Measurements from ENCODE around the gene NR2E3.
A peak's percentile ranks its signal among the peaks of the same experiment; 100 is the strongest.

The NR2E3 gene

DNA sequence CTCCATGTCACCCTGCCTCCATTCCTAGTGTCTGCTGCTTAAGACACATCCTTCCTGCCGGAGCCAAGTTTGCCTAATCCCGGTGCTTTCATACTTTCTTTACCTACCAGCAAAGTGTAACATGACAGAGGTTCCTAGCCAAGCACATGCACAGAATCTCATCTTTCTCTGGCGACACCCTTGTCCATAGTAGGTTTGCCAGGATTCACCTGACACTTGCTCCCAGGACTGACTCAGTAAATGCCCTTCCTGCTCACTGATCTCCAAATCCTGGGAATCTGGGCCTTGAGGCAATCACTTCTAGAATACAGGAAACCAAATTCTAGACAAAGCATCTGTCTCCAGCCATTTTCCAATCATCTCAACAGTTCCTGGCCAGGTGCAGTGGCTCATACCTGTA lies 10.2 kb upstream of the NR2E3 start:
- DNase-seq (ENCODE audit: extremely low spot score) = no peak
- ChIA-PET POLR2A (no interaction called here), CTCF (interaction anchor here (0.6 to 3.6 kb wide), 4 partner anchors 9 to 906 kb away, joined by 5 to 16 read pairs (median 8); no protein-coding TSS in a partner anchor)
- TF ChIP-seq TARDBP (IDR thresholded peaks at IDR 0.05) (no peak), L3MBTL2 (conservative IDR thresholded peaks at IDR 0.05) (no peak), HDGF (IDR thresholded peaks at IDR 0.05; ENCODE audit: borderline replicate concordance) (no peak)

- POLR2A ChIA-PET = no interaction called here
- TF ChIP-seq PKNOX1 (IDR thresholded peaks at IDR 0.05) (peak; percentile 33; the same call in 1 of the 2 replicates), BHLHE40 (IDR thresholded peaks at IDR 0.05; ENCODE audit: borderline replicate concordance) (no peak)
- CTCF ChIA-PET = interaction anchor here (0.6 to 3.6 kb wide), 11 partner anchors 10 to 942 kb away, joined by 3 to 20 read pairs (median 5); no protein-coding TSS in a partner anchor
- DNase-seq (ENCODE audit: extremely low spot score) = peak; percentile 65
These were observed 9.3 kb upstream of the NR2E3 start for GRCh38 chr15:71800835-71801745.

GRCh38 chr15:71801935-71802655 lies 8.3 kb upstream of the NR2E3 start:
- TF ChIP-seq CTBP1 (IDR thresholded peaks at IDR 0.05; ENCODE audit: borderline replicate concordance) = no peak
- no peak for TF ChIP-seq ELF4 (IDR thresholded peaks at IDR 0.05)
- TF ChIP-seq FOXM1 (IDR thresholded peaks at IDR 0.05; ENCODE audit: borderline replicate concordance) = no peak
- no peak for TF ChIP-seq HDGF (IDR thresholded peaks at IDR 0.05; ENCODE audit: borderline replicate concordance)
- no peak for TF ChIP-seq LEF1 (IDR thresholded peaks at IDR 0.05; ENCODE audit: borderline replicate concordance)
- TF ChIP-seq L3MBTL2 (conservative IDR thresholded peaks at IDR 0.05) = no peak
- no peak for TF ChIP-seq TARDBP (IDR thresholded peaks at IDR 0.05)
- TF ChIP-seq FOXK2 (IDR thresholded peaks at IDR 0.05) = no peak
- TF ChIP-seq NFRKB (IDR thresholded peaks at IDR 0.05) = no peak
- no peak for TF ChIP-seq ARNT (IDR thresholded peaks at IDR 0.05)
- no peak for TF ChIP-seq ZNF384 (IDR thresholded peaks at IDR 0.05)
- no peak for TF ChIP-seq SP1 (IDR thresholded peaks at IDR 0.05)
- no peak for TF ChIP-seq SUZ12 (IDR thresholded peaks at IDR 0.05)
- no peak for TF ChIP-seq FOXA1 (IDR thresholded peaks at IDR 0.05)
- no peak for TF ChIP-seq PKNOX1 (IDR thresholded peaks at IDR 0.05)
- TF ChIP-seq BHLHE40 (IDR thresholded peaks at IDR 0.05; ENCODE audit: borderline replicate concordance) = no peak
- DNase-seq (ENCODE audit: extremely low spot score) = no peak
- POLR2A ChIA-PET = no interaction called here
- CTCF ChIA-PET = interaction anchor here (0.6 to 3.6 kb wide), 7 partner anchors 11 to 738 kb away, joined by 3 to 20 read pairs (median 7); no protein-coding TSS in a partner anchor

DNA sequence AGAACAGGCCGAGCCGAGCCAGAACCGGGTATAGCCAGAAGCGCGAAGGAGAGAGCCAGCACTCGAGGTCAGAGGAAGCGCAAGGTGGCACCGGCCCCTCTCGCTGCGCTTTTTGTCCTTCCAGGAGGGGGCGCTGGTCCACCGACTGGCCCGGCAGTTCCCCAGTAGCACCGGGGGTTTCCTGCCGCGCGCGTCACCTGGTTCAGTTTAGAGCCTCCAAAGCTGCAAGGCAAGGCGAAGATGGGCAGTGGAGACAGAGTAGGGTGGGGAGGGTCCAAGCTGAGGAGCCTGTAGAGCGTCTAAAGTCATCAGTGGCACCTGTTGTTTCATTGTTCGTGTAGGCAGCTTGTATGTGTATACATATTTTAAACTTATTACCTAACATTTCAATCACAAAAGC lies 7.6 kb upstream of the NR2E3 start:
- POLR2A ChIA-PET = no interaction called here
- no peak for TF ChIP-seq SUZ12 (IDR thresholded peaks at IDR 0.05)
- no peak for TF ChIP-seq FOXM1 (IDR thresholded peaks at IDR 0.05; ENCODE audit: borderline replicate concordance)
- no peak for TF ChIP-seq FOXA1 (IDR thresholded peaks at IDR 0.05)
- no peak for TF ChIP-seq CTBP1 (IDR thresholded peaks at IDR 0.05; ENCODE audit: borderline replicate concordance)
- TF ChIP-seq NFRKB (IDR thresholded peaks at IDR 0.05) = no peak
- no peak for TF ChIP-seq SP1 (IDR thresholded peaks at IDR 0.05)
- TF ChIP-seq ARNT (IDR thresholded peaks at IDR 0.05) = no peak
- no peak for TF ChIP-seq TARDBP (IDR thresholded peaks at IDR 0.05)
- no peak for TF ChIP-seq FOXK2 (IDR thresholded peaks at IDR 0.05)
- no peak for TF ChIP-seq HDGF (IDR thresholded peaks at IDR 0.05; ENCODE audit: borderline replicate concordance)
- TF ChIP-seq L3MBTL2 (conservative IDR thresholded peaks at IDR 0.05) = no peak
- TF ChIP-seq ELF4 (IDR thresholded peaks at IDR 0.05) = no peak
- no peak for TF ChIP-seq ZNF384 (IDR thresholded peaks at IDR 0.05)
- TF ChIP-seq PKNOX1 (IDR thresholded peaks at IDR 0.05) = no peak
- TF ChIP-seq BHLHE40 (IDR thresholded peaks at IDR 0.05; ENCODE audit: borderline replicate concordance) = no peak
- no peak for TF ChIP-seq LEF1 (IDR thresholded peaks at IDR 0.05; ENCODE audit: borderline replicate concordance)
- CTCF ChIA-PET = interaction anchor here (0.6 to 2.5 kb wide), 3 partner anchors 18 to 739 kb away, joined by 3 to 20 read pairs (median 3); no protein-coding TSS in a partner anchor
- no peak for DNase-seq (ENCODE audit: extremely low spot score)

- CTCF ChIA-PET = interaction anchor here (0.9 to 2.2 kb wide), 5 partner anchors 51 to 352 kb away, joined by 3 to 8 read pairs (median 6); no protein-coding TSS in a partner anchor
- no peak for DNase-seq (ENCODE audit: extremely low spot score)
- POLR2A ChIA-PET = no interaction called here
- TF ChIP-seq PKNOX1 (IDR thresholded peaks at IDR 0.05) = no peak
These were observed 6.1 kb upstream of the NR2E3 start for GRCh38 chr15:71804226-71804625.
